IMR-90 (cell line): Measurements from ENCODE around the gene ALK. TPM values are rescaled to one million over a fixed set of nuclear protein-coding genes. Genes with fewer than 3 reads are reported as not detected.

ENCODE experiments used
- ATAC-seq: fragments of 200-7000 bp; cut with Tn5 transposase; 2 replicates; pipeline ENCODE4 v1.9.1; 2020; ENCODE audit warnings: low read depth, mild to moderate bottlenecking, moderate library complexity
- BruUV-seq: library from RNA; stranded (reverse); fragments of 400-500 nt; replicated peaks from 2 replicates; lab custom pipeline; 2021; lab: Mats Ljungman, UMichigan
- CTCF ChIA-PET: fragments of 300-600 bp; formaldehyde crosslinking; extraction: SDS; loops from one replicate; lab custom pipeline; 2021; ENCODE audit warnings: antibody characterized with exemption; lab: Yijun Ruan, JAX
- POLR2A ChIA-PET: fragments of 300-600 bp; sonication (Branson Sonifier 250); formaldehyde crosslinking; loops from one replicate; lab custom pipeline; 2022; ENCODE audit warnings: antibody characterized with exemption; ENCODE audit not compliant: unreplicated experiment; lab: Charles Lee
- DNase-seq: peaks from one replicate; pipeline ENCODE4 v3.0.0; 2013
- H2AFZ ChIP-seq: replicated peaks from 2 replicates; pipeline ENCODE3; 2013; ENCODE audit warnings: low read length, mild to moderate bottlenecking; ENCODE audit not compliant: poor library complexity
- H2AK5ac ChIP-seq: 2 replicates; pipeline ENCODE4 v1.6.1; 2013; ENCODE audit warnings: low read depth, low read length, inconsistent platforms
- H2AK9ac ChIP-seq: replicated peaks from 2 replicates; pipeline ENCODE3; 2013; ENCODE audit warnings: mild to moderate bottlenecking, low read depth, low read length, moderate library complexity; ENCODE audit not compliant: poor library complexity
- H2BK120ac ChIP-seq: 2 replicates; pipeline ENCODE4 v1.6.1; 2013; ENCODE audit warnings: low read depth, low read length, inconsistent platforms
- H2BK15ac ChIP-seq: 3 replicates; pipeline ENCODE4 v1.6.1; 2013; ENCODE audit warnings: low read depth, low read length, inconsistent platforms
- H2BK20ac ChIP-seq: 2 replicates; pipeline ENCODE4 v1.6.1; 2013; ENCODE audit warnings: low read depth, mild to moderate bottlenecking, inconsistent platforms, low read length, moderate library complexity
- H2BK5ac ChIP-seq: 2 replicates; pipeline ENCODE4 v1.6.1; 2013; ENCODE audit warnings: mild to moderate bottlenecking, low read depth, low read length, inconsistent platforms; ENCODE audit not compliant: poor library complexity, severe bottlenecking
- H3K14ac ChIP-seq: replicated peaks from 2 replicates; pipeline ENCODE4 v1.6.1; 2013; ENCODE audit warnings: low read depth, low read length, inconsistent platforms
- H3K18ac ChIP-seq: 2 replicates; pipeline ENCODE4 v1.6.1; 2013; ENCODE audit warnings: low read depth, low read length, control low read depth
- H3K23ac ChIP-seq: 2 replicates; pipeline ENCODE4 v1.6.1; 2013; ENCODE audit warnings: low read depth, low read length, inconsistent platforms
- H3K27ac ChIP-seq: 2 replicates; pipeline ENCODE4 v1.5.1; 2013; ENCODE audit warnings: mild to moderate bottlenecking, control low read depth, low read length; ENCODE audit not compliant: insufficient read depth
- H3K27me3 ChIP-seq: 2 replicates; pipeline ENCODE4 v1.6.1; 2013; ENCODE audit warnings: low read length; ENCODE audit not compliant: control insufficient read depth, insufficient read depth
- H3K36me3 ChIP-seq: 2 replicates; pipeline ENCODE4 v1.6.1; 2013; ENCODE audit warnings: low read length, mixed read lengths; ENCODE audit not compliant: control insufficient read depth, insufficient read depth
- H3K4ac ChIP-seq: 2 replicates; pipeline ENCODE4 v1.6.1; 2013; ENCODE audit warnings: low read depth, low read length, inconsistent platforms
- H3K4me1 ChIP-seq: 2 replicates; pipeline ENCODE4 v1.6.1; 2013; ENCODE audit warnings: low read length, mixed read lengths; ENCODE audit not compliant: control insufficient read depth, insufficient read depth
- H3K4me2 ChIP-seq: 2 replicates; pipeline ENCODE4 v1.6.1; 2013; ENCODE audit warnings: low read depth, mild to moderate bottlenecking, control low read depth, low read length, moderate library complexity
- H3K4me3 ChIP-seq: 2 replicates; pipeline ENCODE4 v1.5.1; 2013; ENCODE audit warnings: low read depth, mild to moderate bottlenecking, control low read depth, low read length, moderate library complexity; ENCODE audit not compliant: insufficient read depth
- H3K56ac ChIP-seq: 2 replicates; pipeline ENCODE4 v1.6.1; 2013; ENCODE audit warnings: low read length, inconsistent platforms; ENCODE audit not compliant: insufficient read depth; ENCODE audit errors: extremely low read depth
- H3K79me1 ChIP-seq, 2 experiments: 2 replicates each; pipeline ENCODE4 v1.6.1; 2013; ENCODE audit warnings: low read length in 2 of 2, inconsistent platforms in 1 of 2, low read depth in 1 of 2
- H3K9ac ChIP-seq: 2 replicates; pipeline ENCODE4 v1.6.1; 2013; ENCODE audit warnings: low read depth, low read length, control low read depth
- H3K9me1 ChIP-seq: 2 replicates; pipeline ENCODE4 v1.6.1; 2013; ENCODE audit warnings: low read length, inconsistent platforms; ENCODE audit not compliant: insufficient read depth
- H3K9me3 ChIP-seq: 2 replicates; pipeline ENCODE4 v1.6.1; 2013; ENCODE audit warnings: low read length; ENCODE audit not compliant: control insufficient read depth, insufficient read depth
- H4K20me1 ChIP-seq: 2 replicates; pipeline ENCODE4 v1.6.1; 2013; ENCODE audit warnings: low read length, inconsistent platforms; ENCODE audit not compliant: insufficient read depth
- H4K5ac ChIP-seq: 2 replicates; pipeline ENCODE4 v1.6.1; 2013; ENCODE audit warnings: mild to moderate bottlenecking, low read depth, low read length, control low read depth
- H4K8ac ChIP-seq, 2 experiments: 2 replicates each; pipeline ENCODE4 v1.6.1; 2013; ENCODE audit warnings: low read depth in 2 of 2, low read length in 2 of 2, control low read depth in 1 of 2, inconsistent platforms in 1 of 2
- H4K91ac ChIP-seq: 2 replicates; pipeline ENCODE4 v1.6.1; 2013; ENCODE audit warnings: low read depth, low read length, inconsistent platforms; ENCODE audit not compliant: insufficient read depth
- BHLHE40 ChIP-seq: fragments of 150-350 bp; IDR thresholded peaks from 2 replicates; pipeline ENCODE4 v1.6.1; 2016; ENCODE audit warnings: mild to moderate bottlenecking, low read depth, low read length
- CEBPB ChIP-seq: IDR thresholded peaks from 2 replicates; pipeline ENCODE4 v1.6.1; 2012; ENCODE audit warnings: low read depth, low read length, improper control_type of control experiment
- CHD1 ChIP-seq: IDR thresholded peaks from 2 replicates; pipeline ENCODE4 v1.6.1; 2012; ENCODE audit warnings: low read depth, low read length, improper control_type of control experiment
- CTCF ChIP-seq: conservative IDR thresholded peaks from 2 replicates; pipeline ENCODE4 v1.5.1; 2012; ENCODE audit warnings: mild to moderate bottlenecking, low read depth, low read length, improper control_type of control experiment
- ELK1 ChIP-seq: fragments of 150-350 bp; IDR thresholded peaks from 2 replicates; pipeline ENCODE4 v1.6.1; 2016; ENCODE audit warnings: low read depth, mild to moderate bottlenecking, low read length, moderate library complexity, borderline replicate concordance
- FOS ChIP-seq: fragments of 150-350 bp; IDR thresholded peaks from 2 replicates; pipeline ENCODE4 v1.6.1; 2016; ENCODE audit warnings: low read depth, low read length
- MAFK ChIP-seq: IDR thresholded peaks from 2 replicates; pipeline ENCODE4 v1.6.1; 2012; ENCODE audit warnings: low read depth, low read length, improper control_type of control experiment
- MAZ ChIP-seq: IDR thresholded peaks from 2 replicates; pipeline ENCODE4 v1.6.1; 2012; ENCODE audit warnings: low read depth, mild to moderate bottlenecking, low read length, improper control_type of control experiment, moderate library complexity, borderline replicate concordance
- MXI1 ChIP-seq: IDR thresholded peaks from 2 replicates; pipeline ENCODE4 v1.6.1; 2012; ENCODE audit warnings: low read depth, mild to moderate bottlenecking, low read length, moderate library complexity, borderline replicate concordance
- NFE2L2 ChIP-seq: fragments of 150-350 bp; IDR thresholded peaks from 2 replicates; pipeline ENCODE4 v1.6.1; 2016; ENCODE audit warnings: low read depth, mild to moderate bottlenecking, low read length
- POLR2A ChIP-seq: IDR thresholded peaks from 2 replicates; pipeline ENCODE4 v1.6.1; 2012; ENCODE audit warnings: mild to moderate bottlenecking, low read depth, low read length
- RAD21 ChIP-seq: IDR thresholded peaks from 2 replicates; pipeline ENCODE4 v1.6.1; 2012; ENCODE audit warnings: low read length, improper control_type of control experiment
- RCOR1 ChIP-seq: IDR thresholded peaks from 2 replicates; pipeline ENCODE4 v1.6.1; 2012; ENCODE audit warnings: mild to moderate bottlenecking, low read length, improper control_type of control experiment; ENCODE audit not compliant: insufficient replicate concordance
- RFX5 ChIP-seq: IDR thresholded peaks from 2 replicates; pipeline ENCODE4 v1.8.0; 2012; ENCODE audit warnings: low read depth, mild to moderate bottlenecking, low read length, moderate library complexity
- SMC3 ChIP-seq: fragments of 150-350 bp; IDR thresholded peaks from 2 replicates; pipeline ENCODE4 v1.6.1; 2016; ENCODE audit warnings: low read depth, mild to moderate bottlenecking, antibody characterized with exemption, low read length, moderate library complexity
- USF2 ChIP-seq: fragments of 150-350 bp; IDR thresholded peaks from 2 replicates; pipeline ENCODE4 v1.6.1; 2017; ENCODE audit warnings: mild to moderate bottlenecking, antibody characterized with exemption, low read length, low read depth
- WGBS, 2 experiments: methylation state at CpG; one replicate each; pipeline versions ENCODE4 v1.1.5 to v1.1.7; 2013; ENCODE audit warnings: missing lambda C conversion rate in 2 of 2; ENCODE audit not compliant: insufficient read length in 1 of 2; ENCODE audit errors: extremely low coverage in 2 of 2; 5-methylcytosine and 5-hydroxymethylcytosine counted together
- dilution Hi-C: fragments of 300-500 bp; cut with HindIII; formaldehyde crosslinking; loops from one replicate; pipeline ENCODE4 v1.14.3; 2018; ENCODE audit warnings: low sequenced_read_pairs; ENCODE audit not compliant: unreplicated experiment
- in situ Hi-C: fragments of 300-500 bp; cut with MboI; formaldehyde crosslinking; loops from 3 replicates; pipeline ENCODE4 v1.14.3; 2019; ENCODE audit warnings: low sequenced_read_pairs, inconsistent platforms, mixed read lengths
- intact Hi-C: fragments of 100-400 bp; cut with micrococcal nuclease; formaldehyde crosslinking; loops from 2 replicates; pipeline ENCODE4 v1.10.0; 2022
- polyA plus RNA-seq, 3 experiments: library from polyadenylated mRNA; depleted of rRNA; stranded (reverse); fragments of >200 nt; gene quantifications; 2 replicates each; pipeline ENCODE4 v1.2.3, GENCODE V29; 2012; ENCODE audit warnings: low replicate concordance in 1 of 3
- total RNA-seq: library from RNA; depleted of rRNA; stranded (reverse); fragments of >200 nt; gene quantifications from 2 replicates; pipeline ENCODE4 v1.2.3, GENCODE V29; 2012

ALK gene
- total and polyA plus RNA-seq, 2 of the 4 experiments (the other 2 are of a cell fraction) = not detected

GRCh38 chr2:29272311-29272710, 649.1 kb downstream of the ALK start:
- H3K4me2 ChIP-seq = no peak overlapping the region
- no peak overlapping the region for H2AFZ ChIP-seq
- no peak overlapping the region for H3K27ac ChIP-seq
- CTCF ChIA-PET = interaction anchor here (1.0 kb wide), 1 partner anchor 12 kb away, joined by 3 read pairs; no protein-coding TSS in a partner anchor
- H2BK15ac ChIP-seq = no peak overlapping the region
- H3K36me3 ChIP-seq = no peaks in the 10 kb centered on the region
- H3K4ac ChIP-seq = no peak overlapping the region
- peaks cover 35% of the 10 kb centered on the region for H3K27me3 ChIP-seq
- H2AK5ac ChIP-seq = no peak overlapping the region
- no peak overlapping the region for H3K23ac ChIP-seq
- no peaks in the 10 kb centered on the region for H3K9me3 ChIP-seq
- POLR2A ChIA-PET = no interaction called here
- no peaks in the 10 kb centered on the region for H3K4me1 ChIP-seq
- no TSS peak for BruUV-seq
- no peak overlapping the region for H3K4me3 ChIP-seq
- WGBS, 2 experiments = no CpG with 5 or more reads among the region's 5 CpGs
- no peak for TF ChIP-seq SMC3
- TF ChIP-seq ELK1 = no peak
- no peak for TF ChIP-seq RAD21
- TF ChIP-seq RCOR1 = no peak
- no peak for TF ChIP-seq CHD1
- TF ChIP-seq MAZ = no peak
- TF ChIP-seq USF2 = no peak
- no peak for TF ChIP-seq CTCF
- TF ChIP-seq FOS = no peak
- TF ChIP-seq RFX5 = no peak
- no peak for TF ChIP-seq CEBPB
- no peak for TF ChIP-seq NFE2L2
- no peak for TF ChIP-seq MAFK
- no peak for TF ChIP-seq POLR2A
- no peak for TF ChIP-seq BHLHE40
- no peak for TF ChIP-seq MXI1
- dilution Hi-C loops (no loop called here), intact Hi-C loops (no loop called here), in situ Hi-C loops (no loop called here)
- H3K9ac ChIP-seq = no peak overlapping the region
- H3K9me1 ChIP-seq = no peaks in the 10 kb centered on the region
- H3K56ac ChIP-seq = no peak overlapping the region
- no peak overlapping the region for H3K14ac ChIP-seq
- H3K79me1 ChIP-seq = no peaks in the 10 kb centered on the region
- H2BK5ac ChIP-seq = no peak overlapping the region
- H4K91ac ChIP-seq = no peak overlapping the region
- no peak overlapping the region for H2BK120ac ChIP-seq
- H2BK20ac ChIP-seq = no peak overlapping the region
- DNase-seq (no peak), ATAC-seq (no peak)
- H4K20me1 ChIP-seq = no peaks in the 10 kb centered on the region
- H2AK9ac ChIP-seq = no peak overlapping the region
- no peak overlapping the region for H3K18ac ChIP-seq
- H4K8ac ChIP-seq = no peak overlapping the region
- H4K5ac ChIP-seq = no peak overlapping the region
